Stimulated activated naive B cell treated with anti-CD40 and anti-IgM and Interleukin-4, amounts not matched to agents 10 μg/mL and 1 μg/mL and 100 μg/mL, for 72 hours (primary cell): ENCODE measurements around the gene ZNF497.
"Not testable (repeated sequence)": the region's sequence is repeated elsewhere in the genome, so short reads cannot be mapped to it uniquely, and the experiment has no call there.

Experiments
- ATAC-seq, 2 donors: fragments of 150-1000 bp; cut with Tn5 transposase; replicated peaks; 2 replicates each; pipeline ENCODE4 v1.10.0; 2021; ENCODE audit warnings: moderate library complexity in 1 of 2
- DNase-seq: peaks from one replicate; pipeline ENCODE4 v3.0.0; 2021
- H3K27ac Mint-ChIP-seq: one replicate; pipeline ENCODE4 v1.8.0; 2022; ENCODE audit warnings: mild to moderate bottlenecking, mixed read lengths
- H3K27me3 Mint-ChIP-seq, 2 donors: one replicate each; pipeline ENCODE4 v1.8.0; 2022; ENCODE audit warnings: mixed read lengths in 2 of 2
- H3K36me3 Mint-ChIP-seq, 2 donors: one replicate each; pipeline ENCODE4 v1.8.0; 2022; ENCODE audit warnings: mixed read lengths in 2 of 2, mild to moderate bottlenecking in 1 of 2
- H3K4me1 Mint-ChIP-seq, 2 donors: one replicate each; pipeline ENCODE4 v1.8.0; 2022; ENCODE audit warnings: mixed read lengths in 2 of 2, mild to moderate bottlenecking in 1 of 2
- H3K4me3 Mint-ChIP-seq, 2 donors: one replicate each; pipeline ENCODE4 v1.8.0; 2022; ENCODE audit warnings: mild to moderate bottlenecking in 2 of 2, mixed read lengths in 2 of 2, moderate library complexity in 1 of 2
- H3K9me3 Mint-ChIP-seq, 2 donors: one replicate each; pipeline ENCODE4 v1.8.0; 2022; ENCODE audit warnings: mixed read lengths in 2 of 2, mild to moderate bottlenecking in 1 of 2

Gene ZNF497

DNA sequence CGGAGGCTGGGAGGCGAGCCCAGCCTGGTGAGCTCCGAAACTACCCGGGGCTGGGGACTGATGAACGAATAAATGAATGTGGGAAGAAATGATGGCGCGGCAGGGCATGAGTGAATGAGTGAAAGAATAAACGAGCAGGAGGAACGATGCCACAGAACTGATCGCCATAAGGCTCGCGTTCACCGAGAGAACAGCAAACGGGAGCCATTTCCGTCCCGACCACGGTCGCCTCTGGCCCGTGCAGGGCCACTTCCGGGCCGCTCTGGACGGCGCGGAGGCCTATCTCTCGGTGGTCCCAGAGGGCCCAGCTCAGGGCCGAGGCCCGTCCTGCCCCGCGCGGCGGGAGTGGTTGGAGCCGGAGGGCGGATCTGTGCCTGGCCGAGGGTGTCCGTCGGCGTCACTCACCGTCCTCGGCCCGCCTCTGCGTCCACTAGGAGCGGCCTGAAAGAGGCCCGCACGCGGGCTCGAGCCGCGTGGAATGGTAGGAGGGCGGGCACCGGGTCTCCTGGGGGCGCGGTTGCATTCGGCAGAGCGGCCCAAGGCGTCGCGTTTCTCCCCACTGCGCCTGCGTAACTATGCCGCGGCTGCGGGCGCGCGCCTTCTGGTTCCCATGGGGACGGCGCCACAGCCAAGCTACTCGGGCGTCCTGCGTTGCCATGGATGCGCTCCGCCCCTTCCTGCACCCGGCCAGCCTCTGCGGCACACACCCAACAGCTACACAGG, at the start of gene ZNF497:
Gene ZNF497 (minus strand): TSS at position 480 of the 723 bp plus-strand sequence. CDS start 5,116 bp downstream, outside the sequence.
- peak within 1 kb of the TSS; percentile 90 to 93 for H3K4me3 Mint-ChIP-seq
- DNase-seq (peak; percentile 97), ATAC-seq (peak; percentile 87)
- peaks cover 17 to 29% of the 10 kb centered on the region in 2 donors for H3K4me1 Mint-ChIP-seq
- no peaks in the 10 kb centered on the region for H3K9me3 Mint-ChIP-seq
- H3K27me3 Mint-ChIP-seq, result peaks cover 0 to 10% of the 10 kb centered on the region in 2 donors
- H3K27ac Mint-ChIP-seq, result peak within 1 kb of the TSS; percentile 98
- H3K36me3 Mint-ChIP-seq, result peaks cover 5 to 22% of the 10 kb centered on the region in 2 donors

DNA sequence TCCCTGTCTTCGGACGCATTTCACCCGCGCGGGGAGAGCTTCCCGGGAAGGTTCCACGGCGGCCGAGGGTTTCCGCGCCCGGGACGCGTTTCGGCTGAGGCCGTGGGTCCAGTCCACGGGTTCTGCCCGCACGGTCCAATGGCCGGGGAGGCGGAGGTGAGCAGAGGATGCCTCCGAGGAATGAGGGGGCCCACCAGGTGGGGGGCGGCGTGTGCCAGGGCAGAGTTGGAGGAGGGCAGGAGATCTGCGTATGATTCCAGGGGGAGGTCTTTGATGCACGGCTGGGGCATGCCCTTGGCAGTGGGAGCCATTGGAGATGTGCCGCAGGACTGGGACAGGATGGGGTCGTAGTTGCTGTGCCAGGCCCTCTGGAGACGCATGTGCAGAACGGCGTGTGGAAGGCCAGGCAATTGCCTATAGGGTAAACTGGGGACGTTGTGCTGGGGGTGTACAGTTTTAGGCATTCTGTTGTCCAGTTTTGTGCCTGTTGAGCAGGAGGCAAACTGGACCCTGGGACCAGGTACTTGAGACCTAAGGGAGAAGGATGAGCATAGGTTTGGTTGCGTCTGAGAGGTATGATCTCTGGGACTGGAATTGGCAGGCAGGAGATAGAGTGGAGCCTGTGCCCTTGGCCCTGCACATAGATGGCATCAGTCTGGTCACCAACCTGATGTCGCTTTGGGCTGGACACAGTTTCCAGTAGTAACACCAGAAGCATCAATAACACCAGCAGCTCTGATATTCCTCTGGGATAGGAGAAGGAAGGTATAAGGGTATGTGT, 46.6 kb upstream of the ZNF497 start:
- ATAC-seq (peak; percentile 17 to 18), DNase-seq (no peak)
- Mint-ChIP-seq H3K36me3 (peaks cover 8 to 22% of the 10 kb centered on the region in 2 donors), H3K4me3 (peak overlapping the region; percentile 89 to 95), H3K9me3 (no peaks in the 10 kb centered on the region), H3K4me1 (peaks cover 32 to 39% of the 10 kb centered on the region in 2 donors), H3K27me3 (no peaks in the 10 kb centered on the region), H3K27ac (peak overlapping the region; percentile 78)

DNA sequence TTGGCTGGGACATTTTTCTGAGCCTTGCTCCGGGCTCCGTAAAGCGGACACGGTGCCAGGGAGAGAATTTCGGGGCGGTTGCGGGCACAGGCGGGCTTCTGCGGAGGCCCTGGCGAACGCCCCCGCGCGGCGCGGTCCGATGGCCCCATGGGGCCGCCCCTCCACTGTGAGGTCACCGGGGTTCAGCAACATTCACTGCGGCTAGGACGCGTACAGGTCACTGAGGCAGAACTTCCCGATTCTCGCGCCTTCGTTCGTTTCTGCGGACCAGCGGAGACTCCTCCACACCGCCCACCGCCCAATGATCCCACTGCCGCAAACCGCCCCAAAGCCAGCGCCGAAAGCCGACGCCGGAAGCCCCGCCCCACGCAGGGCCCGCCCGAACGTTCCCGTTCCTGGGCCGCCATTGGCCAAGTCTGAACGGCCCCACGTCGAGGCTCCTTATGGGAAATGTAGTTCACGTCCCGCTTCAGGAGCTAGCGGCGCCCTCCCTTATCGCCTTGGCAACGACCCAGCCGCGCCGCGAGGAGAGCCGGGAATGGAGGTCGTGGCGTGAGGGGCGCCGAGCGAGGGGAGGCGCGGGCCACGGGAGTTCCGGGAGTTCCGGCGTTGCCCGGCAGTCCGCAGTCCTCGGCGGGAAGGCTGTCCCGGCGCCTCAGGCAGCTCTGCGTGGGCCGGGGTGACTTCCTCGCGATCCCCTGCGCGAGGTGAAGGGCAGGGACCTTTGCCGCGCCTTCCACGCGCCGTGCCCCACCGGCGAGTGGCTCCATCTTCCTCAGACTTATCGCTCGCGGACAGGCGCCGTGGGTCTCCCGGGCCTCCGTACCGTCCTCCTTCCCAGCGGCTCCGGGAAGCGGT, 45.8 kb upstream of the ZNF497 start, which contains the start of gene ZNF584:
Gene ZNF584 (plus strand): TSS at position 498 of the 858 bp plus-strand sequence. CDS start 499 bp downstream, outside the sequence.
- Mint-ChIP-seq H3K36me3 (peaks cover 8 to 22% of the 10 kb centered on the region in 2 donors), H3K4me1 (peaks cover 33 to 39% of the 10 kb centered on the region in 2 donors), H3K27me3 (no peaks in the 10 kb centered on the region), H3K27ac (peak within 1 kb of the TSS; percentile 98), H3K4me3 (peak within 1 kb of the TSS; percentile 89 to 95), H3K9me3 (no peaks in the 10 kb centered on the region)
- ATAC-seq (peak; percentile 94), DNase-seq (peak; percentile 94)

DNA sequence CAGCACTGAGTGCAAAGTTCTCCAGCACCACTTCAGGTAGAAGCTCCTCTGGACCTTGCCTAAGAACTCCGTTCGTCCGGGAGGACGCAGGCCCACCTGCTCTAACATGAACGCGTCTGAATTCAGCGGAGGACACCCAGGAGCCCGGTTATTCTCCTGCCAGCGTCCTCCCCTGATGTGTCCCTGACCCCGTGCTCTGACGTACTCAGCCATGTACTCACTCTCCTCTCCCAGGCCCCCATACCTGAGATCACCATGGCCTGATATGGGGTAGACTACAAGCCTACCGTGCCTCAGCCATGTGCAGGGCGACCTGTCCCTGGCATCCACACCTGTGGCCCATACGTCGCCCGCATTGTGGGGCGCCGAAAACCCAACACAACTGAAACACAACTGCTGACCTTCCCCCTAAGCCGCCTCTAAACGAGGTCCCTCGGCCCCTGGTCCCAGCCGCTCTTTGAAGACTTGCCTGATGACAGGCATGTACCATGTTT, 45.2 kb upstream of the ZNF497 start:
- Mint-ChIP-seq H3K27ac (peak overlapping the region; percentile 98), H3K4me3 (peak overlapping the region; percentile 89 to 95)
- peak; percentile 28 to 41 for ATAC-seq

DNA sequence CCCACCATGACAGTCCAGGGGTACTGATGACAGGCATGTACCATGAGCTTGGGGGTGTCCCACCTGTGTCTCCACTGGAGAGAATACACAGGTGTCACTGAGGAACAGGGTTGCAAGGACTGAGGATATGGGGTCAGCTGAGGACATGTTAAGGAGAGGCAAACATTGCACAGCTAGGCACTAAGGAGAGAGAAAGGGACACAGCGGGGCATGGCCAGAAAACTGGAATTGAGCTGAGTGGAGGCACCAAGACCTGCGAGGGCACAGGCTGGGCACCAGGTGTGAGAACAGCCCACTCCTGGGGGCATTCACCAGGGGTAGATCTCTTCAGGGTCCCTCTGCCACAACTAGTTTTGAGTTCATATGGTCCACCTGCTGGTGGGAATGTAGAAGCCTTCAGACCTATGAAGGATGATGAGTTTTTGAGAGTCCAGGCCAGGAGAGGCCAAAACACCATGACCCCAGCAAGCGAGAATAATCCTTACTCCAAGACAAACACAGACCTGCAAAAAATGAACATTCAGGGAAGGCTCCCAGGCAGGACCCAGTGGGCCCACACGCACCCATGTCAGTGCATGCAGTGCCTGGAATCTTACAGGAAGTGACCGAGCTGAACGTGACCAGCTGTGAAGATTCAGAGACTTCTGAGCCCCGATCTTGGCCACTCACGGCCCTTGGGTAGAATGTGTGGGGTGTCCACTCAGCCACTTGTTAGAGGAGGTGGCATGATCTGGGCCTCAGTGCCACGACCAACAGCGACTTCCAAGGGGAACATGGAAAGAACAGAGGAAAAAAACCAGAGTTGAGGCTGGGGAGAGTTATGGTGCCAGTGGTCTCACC, 44.5 kb upstream of the ZNF497 start:
- H3K4me1 Mint-ChIP-seq, result peaks cover 33 to 39% of the 10 kb centered on the region in 2 donors
- H3K9me3 Mint-ChIP-seq, result no peaks in the 10 kb centered on the region
- peak overlapping the region; percentile 89 to 95 for H3K4me3 Mint-ChIP-seq
- DNase-seq (no peak), ATAC-seq (no peak)
- H3K27me3 Mint-ChIP-seq, result no peaks in the 10 kb centered on the region
- peaks cover 3 to 12% of the 10 kb centered on the region in 2 donors for H3K36me3 Mint-ChIP-seq
- H3K27ac Mint-ChIP-seq, result peak overlapping the region; percentile 98

More for the DNA sequence above, 45.2 kb upstream of the ZNF497 start:
- Mint-ChIP-seq H3K9me3 (no peaks in the 10 kb centered on the region), H3K4me1 (peaks cover 33 to 39% of the 10 kb centered on the region in 2 donors), H3K27me3 (no peaks in the 10 kb centered on the region), H3K36me3 (peaks cover 6 to 17% of the 10 kb centered on the region in 2 donors)
- no peak for DNase-seq

DNA sequence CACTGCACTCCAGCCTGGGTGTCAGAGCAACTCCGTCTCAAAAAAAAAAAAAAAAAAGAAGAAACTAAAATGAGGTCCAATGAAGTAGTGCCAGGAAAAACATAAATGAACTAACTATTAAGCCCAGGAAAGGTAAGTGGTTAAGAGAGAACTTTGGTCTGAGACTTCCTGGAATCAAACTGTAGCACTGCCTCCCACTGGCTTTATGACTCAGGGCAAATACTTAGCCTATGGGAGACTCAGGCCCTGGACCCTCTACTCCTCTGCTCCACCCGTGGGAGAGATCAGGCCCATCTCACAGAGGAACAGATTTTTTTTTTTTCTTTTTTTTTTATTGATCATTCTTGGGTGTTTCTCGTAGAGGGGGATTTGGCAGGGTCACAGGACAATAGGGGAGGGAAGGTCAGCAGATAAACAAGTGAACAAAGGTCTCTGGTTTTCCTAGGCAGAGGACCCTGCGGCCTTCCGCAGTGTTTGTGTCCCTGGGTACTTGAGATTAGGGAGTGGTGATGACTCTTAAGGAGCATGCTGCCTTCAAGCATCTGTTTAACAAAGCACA, 41.4 kb upstream of the ZNF497 start:
- not testable (repeated sequence) for H3K27me3 Mint-ChIP-seq, H3K9me3 Mint-ChIP-seq, H3K4me3 Mint-ChIP-seq, ATAC-seq, DNase-seq, H3K27ac Mint-ChIP-seq
- Mint-ChIP-seq H3K4me1 (peaks cover 30 to 41% of the 10 kb centered on the region in 2 donors), H3K36me3 (peaks cover 0 to 12% of the 10 kb centered on the region in 2 donors)

DNA sequence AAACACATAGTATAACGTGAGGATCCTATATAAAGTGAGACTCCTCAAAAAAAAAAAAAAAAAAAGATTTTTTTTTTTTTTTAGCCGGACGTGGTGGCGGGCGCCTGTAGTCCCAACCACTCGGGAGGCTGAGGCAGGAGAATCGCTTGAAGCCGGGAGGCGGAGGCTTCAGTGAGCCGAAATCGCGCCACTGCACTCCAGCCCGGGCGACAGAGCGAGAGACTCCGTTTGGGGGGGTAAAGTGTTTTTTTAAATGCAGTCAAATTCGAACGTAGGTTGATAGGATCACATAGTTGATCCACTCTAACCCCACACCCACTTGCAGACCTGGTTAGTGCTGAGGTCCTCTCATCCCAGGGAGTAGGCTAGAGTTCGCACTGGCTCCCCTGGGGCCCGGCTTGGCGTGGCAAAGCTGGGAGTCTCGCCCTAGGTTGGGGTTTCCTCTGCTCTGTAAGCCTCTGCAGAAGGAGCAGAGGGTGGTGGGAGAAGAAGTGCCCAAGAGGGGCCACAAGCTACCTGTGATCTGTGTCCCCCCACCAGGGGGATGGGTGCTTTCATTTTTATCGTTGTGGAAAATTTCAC, 39.4 kb upstream of the ZNF497 start:
- Mint-ChIP-seq H3K36me3 (peaks cover 0 to 14% of the 10 kb centered on the region in 2 donors), H3K4me3 (peak overlapping the region; percentile 92 to 97), H3K27me3 (peaks cover 0 to 7% of the 10 kb centered on the region in 2 donors), H3K9me3 (no peaks in the 10 kb centered on the region), H3K27ac (peak overlapping the region; percentile 67), H3K4me1 (peaks cover 19 to 27% of the 10 kb centered on the region in 2 donors)
- DNase-seq, result no peak
- ATAC-seq, result no peak

DNA sequence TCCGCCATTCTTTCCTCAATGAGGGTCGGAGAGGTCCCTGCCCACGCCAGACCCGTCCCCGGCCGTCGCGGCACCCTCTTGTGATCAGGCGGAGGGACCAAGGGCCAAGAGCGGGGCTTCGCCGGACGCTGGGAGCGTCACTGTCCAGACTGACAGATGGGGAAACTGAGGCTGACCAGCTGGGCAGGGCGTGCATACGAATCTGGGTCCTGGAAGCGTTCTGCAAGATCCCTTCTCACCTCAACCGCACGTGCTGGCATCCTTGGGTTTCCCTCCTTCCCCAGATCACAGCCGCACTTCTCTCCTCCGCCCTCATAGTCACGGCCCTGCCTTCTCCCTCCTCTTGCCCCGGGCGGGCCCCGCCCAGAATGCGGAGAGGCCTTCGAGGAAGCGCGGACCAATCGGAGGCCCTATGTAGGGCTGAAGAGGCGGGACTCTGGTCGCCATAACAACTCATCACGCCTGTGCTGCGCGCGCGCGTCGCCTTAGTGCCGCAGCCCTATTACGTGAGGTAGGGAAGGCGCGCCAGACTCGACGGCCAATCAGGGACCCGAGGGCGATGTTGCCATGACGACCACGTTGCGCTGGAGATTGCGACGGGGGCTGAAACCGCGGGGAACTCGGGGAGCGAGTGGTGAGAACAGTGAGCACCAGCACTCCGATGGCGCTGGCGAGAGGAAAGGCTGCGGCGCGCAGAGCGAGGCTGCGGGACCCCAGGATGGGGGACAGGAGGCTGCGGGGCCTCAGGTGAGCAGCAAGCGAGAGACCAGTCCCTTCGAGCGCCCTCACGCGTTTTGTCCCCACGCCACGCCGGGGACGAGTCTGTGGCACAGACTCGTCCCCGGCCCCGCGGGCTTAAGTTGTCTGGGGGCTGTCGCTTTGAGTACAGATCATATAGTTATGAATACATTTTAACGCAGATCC, 38.6 kb upstream of the ZNF497 start:
- H3K27me3 Mint-ChIP-seq, result peaks cover under 1 to 7% of the 10 kb centered on the region in 2 donors
- H3K4me3 Mint-ChIP-seq, result peak overlapping the region; percentile 92 to 97
- ATAC-seq, result peak; percentile 97 to 99
- H3K36me3 Mint-ChIP-seq, result peaks cover 0 to 6% of the 10 kb centered on the region in 2 donors
- peaks cover 14 to 21% of the 10 kb centered on the region in 2 donors for H3K4me1 Mint-ChIP-seq
- DNase-seq, result peak; percentile 99
- H3K27ac Mint-ChIP-seq, result peak overlapping the region; percentile 94
- H3K9me3 Mint-ChIP-seq, result no peaks in the 10 kb centered on the region

DNA sequence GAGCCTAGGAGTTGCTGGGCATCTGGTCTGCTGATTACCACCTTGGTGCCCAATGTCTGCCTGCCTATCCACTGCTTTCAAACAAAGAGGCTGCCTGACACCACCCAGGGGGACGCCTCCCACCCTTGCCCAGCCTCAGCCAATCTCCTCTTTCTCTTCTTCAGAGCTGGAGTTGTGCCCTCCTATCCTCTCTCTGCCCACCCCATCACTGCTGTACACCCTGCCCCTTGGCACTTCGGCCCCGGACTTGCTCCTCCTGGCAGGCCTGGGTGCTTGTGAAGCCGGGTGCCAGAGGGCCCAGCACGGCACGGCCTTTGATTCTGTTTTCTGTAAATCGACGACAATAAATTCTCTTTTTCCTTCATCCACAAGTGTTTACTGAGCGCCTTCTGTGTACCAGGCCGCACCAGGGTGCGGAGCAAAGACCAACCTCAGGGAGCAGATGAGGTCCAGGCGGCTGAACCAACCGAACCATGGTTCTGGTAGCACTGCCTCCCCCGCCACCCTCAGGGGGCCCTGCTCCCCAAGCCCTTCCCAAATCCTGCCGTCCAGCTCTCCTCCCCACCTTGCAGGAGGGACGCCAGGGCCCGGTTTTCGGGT, 37.9 kb upstream of the ZNF497 start:
- ATAC-seq (no peak), DNase-seq (no peak)
- Mint-ChIP-seq H3K4me3 (peak overlapping the region; percentile 92 to 97), H3K36me3 (peaks cover 6 to 13% of the 10 kb centered on the region in 2 donors), H3K4me1 (peaks cover 19 to 29% of the 10 kb centered on the region in 2 donors), H3K27ac (peak overlapping the region; percentile 94), H3K9me3 (no peaks in the 10 kb centered on the region), H3K27me3 (peaks cover 7 to 12% of the 10 kb centered on the region in 2 donors)

DNA sequence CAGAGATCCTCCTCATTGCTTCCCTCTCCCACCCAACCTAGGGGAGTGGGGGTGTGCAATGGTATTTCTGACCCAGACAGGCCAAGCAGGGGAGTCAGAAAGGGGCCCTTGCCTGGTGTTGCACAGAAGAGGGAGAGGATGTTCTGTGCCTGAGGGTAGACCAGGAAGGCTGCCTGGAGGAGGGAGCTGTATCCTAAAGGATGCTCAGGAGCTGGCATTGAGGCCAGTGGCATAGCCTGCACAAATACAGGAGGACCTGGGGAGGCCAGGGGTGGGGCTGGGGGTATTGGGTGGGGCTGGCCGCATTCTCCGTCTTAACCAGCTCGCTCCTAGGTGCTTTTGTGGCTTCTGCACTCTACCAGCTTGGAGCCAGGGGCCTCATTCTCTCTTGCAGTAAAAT, 37.4 kb upstream of the ZNF497 start:
- ATAC-seq, result no peak

DNA sequence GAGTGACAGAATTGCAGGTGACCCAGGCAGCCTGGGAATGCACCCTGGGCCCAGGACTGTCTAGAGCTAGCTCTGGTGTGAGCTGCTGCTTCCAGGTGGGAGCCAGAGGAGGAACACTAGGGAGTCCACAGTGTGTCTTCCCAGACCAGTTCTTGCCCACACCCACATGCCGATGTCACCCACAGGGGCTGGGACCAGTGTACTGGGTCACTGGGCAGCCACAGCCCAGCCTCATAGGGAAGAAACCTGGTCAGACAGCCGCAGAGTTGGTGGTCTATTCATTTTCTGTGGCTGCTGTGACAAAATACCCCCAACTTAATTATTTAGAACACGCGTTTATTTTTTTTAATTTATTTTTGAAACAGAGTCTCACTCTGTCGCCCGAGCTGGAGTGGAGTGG, 36.0 kb upstream of the ZNF497 start:
- Mint-ChIP-seq H3K36me3 (peaks cover 24 to 29% of the 10 kb centered on the region in 2 donors), H3K27ac (no peak overlapping the region), H3K4me1 (peaks cover 26 to 43% of the 10 kb centered on the region in 2 donors), H3K4me3 (no peak overlapping the region), H3K27me3 (peaks cover 7 to 12% of the 10 kb centered on the region in 2 donors), H3K9me3 (no peaks in the 10 kb centered on the region)
- ATAC-seq (no peak), DNase-seq (no peak)

More for the DNA sequence above, 37.4 kb upstream of the ZNF497 start:
- no peaks in the 10 kb centered on the region for H3K9me3 Mint-ChIP-seq
- peaks cover 7 to 12% of the 10 kb centered on the region in 2 donors for H3K27me3 Mint-ChIP-seq
- DNase-seq, result no peak
- peaks cover 19 to 29% of the 10 kb centered on the region in 2 donors for H3K4me1 Mint-ChIP-seq
- H3K4me3 Mint-ChIP-seq, result peak overlapping the region in 1 of 2 donors; percentile 97
- H3K27ac Mint-ChIP-seq, result no peak overlapping the region
- peaks cover 10 to 16% of the 10 kb centered on the region in 2 donors for H3K36me3 Mint-ChIP-seq
